IMR-90 (cell line): ENCODE data around the gene HOXC6.

Experiments
- BHLHE40 ChIP-seq: fragments of 150-350 bp; IDR thresholded peaks from 2 replicates; pipeline ENCODE4 v1.6.1; 2016; ENCODE audit warnings: mild to moderate bottlenecking, low read depth, low read length
- CEBPB ChIP-seq: IDR thresholded peaks from 2 replicates; pipeline ENCODE4 v1.6.1; 2012; ENCODE audit warnings: low read depth, low read length, improper control_type of control experiment
- CHD1 ChIP-seq: IDR thresholded peaks from 2 replicates; pipeline ENCODE4 v1.6.1; 2012; ENCODE audit warnings: low read depth, low read length, improper control_type of control experiment
- CTCF ChIP-seq: conservative IDR thresholded peaks from 2 replicates; pipeline ENCODE4 v1.5.1; 2012; ENCODE audit warnings: mild to moderate bottlenecking, low read depth, low read length, improper control_type of control experiment
- ELK1 ChIP-seq: fragments of 150-350 bp; IDR thresholded peaks from 2 replicates; pipeline ENCODE4 v1.6.1; 2016; ENCODE audit warnings: low read depth, mild to moderate bottlenecking, low read length, moderate library complexity, borderline replicate concordance
- MAZ ChIP-seq: IDR thresholded peaks from 2 replicates; pipeline ENCODE4 v1.6.1; 2012; ENCODE audit warnings: low read depth, mild to moderate bottlenecking, low read length, improper control_type of control experiment, moderate library complexity, borderline replicate concordance
- MXI1 ChIP-seq: IDR thresholded peaks from 2 replicates; pipeline ENCODE4 v1.6.1; 2012; ENCODE audit warnings: low read depth, mild to moderate bottlenecking, low read length, moderate library complexity, borderline replicate concordance
- NFE2L2 ChIP-seq: fragments of 150-350 bp; IDR thresholded peaks from 2 replicates; pipeline ENCODE4 v1.6.1; 2016; ENCODE audit warnings: low read depth, mild to moderate bottlenecking, low read length
- POLR2A ChIP-seq: IDR thresholded peaks from 2 replicates; pipeline ENCODE4 v1.6.1; 2012; ENCODE audit warnings: mild to moderate bottlenecking, low read depth, low read length
- RAD21 ChIP-seq: IDR thresholded peaks from 2 replicates; pipeline ENCODE4 v1.6.1; 2012; ENCODE audit warnings: low read length, improper control_type of control experiment
- RFX5 ChIP-seq: IDR thresholded peaks from 2 replicates; pipeline ENCODE4 v1.8.0; 2012; ENCODE audit warnings: low read depth, mild to moderate bottlenecking, low read length, moderate library complexity
- TF ChIP-seq, protein P1 (sequence below): fragments of 150-350 bp; IDR thresholded peaks from 2 replicates; pipeline ENCODE4 v1.6.1; 2017; ENCODE audit warnings: mild to moderate bottlenecking, antibody characterized with exemption, low read length, low read depth

- TF ChIP-seq CTCF (no peak), POLR2A (no peak), NFE2L2 (no peak), CHD1 (no peak), ELK1 (no peak), BHLHE40 (no peak), CEBPB (no peak), RAD21 (no peak), RFX5 (no peak), MXI1 (no peak), MAZ (no peak)
- TF ChIP-seq, protein P1, sequence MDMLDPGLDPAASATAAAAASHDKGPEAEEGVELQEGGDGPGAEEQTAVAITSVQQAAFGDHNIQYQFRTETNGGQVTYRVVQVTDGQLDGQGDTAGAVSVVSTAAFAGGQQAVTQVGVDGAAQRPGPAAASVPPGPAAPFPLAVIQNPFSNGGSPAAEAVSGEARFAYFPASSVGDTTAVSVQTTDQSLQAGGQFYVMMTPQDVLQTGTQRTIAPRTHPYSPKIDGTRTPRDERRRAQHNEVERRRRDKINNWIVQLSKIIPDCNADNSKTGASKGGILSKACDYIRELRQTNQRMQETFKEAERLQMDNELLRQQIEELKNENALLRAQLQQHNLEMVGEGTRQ, result no peak
Observed at GRCh38 chr12:54006559-54007220, 21.6 kb upstream of the HOXC6 start.
